Lung (tissue), 12 donors: ENCODE measurements around the gene MESP2. TPM values are rescaled to one million over a fixed set of nuclear protein-coding genes. Genes with fewer than 3 reads are reported as not detected.

ENCODE experiments used
- ATAC-seq: fragments of 200-7000 bp; cut with Tn5 transposase; one replicate; pipeline ENCODE4 v1.9.1; 2020; ENCODE audit warnings: moderate number of reproducible peaks; ENCODE audit not compliant: insufficient read depth, low FRiP score
- DNase-seq, 3 donors: peaks; one replicate each; pipeline ENCODE4 v3.0.0-alpha.2; 2013 to 2017
- H3K27ac ChIP-seq, 2 donors: one replicate each; pipeline ENCODE4 v1.5.1; 2013; ENCODE audit warnings: mild to moderate bottlenecking in 2 of 2, moderate library complexity in 2 of 2, control low read depth in 1 of 2, inconsistent platforms in 1 of 2, low read depth in 1 of 2, low read length in 1 of 2
- H3K27me3 ChIP-seq, 3 donors: one replicate each; pipeline ENCODE4 v1.5.1; 2013; ENCODE audit warnings: low read length in 2 of 3; ENCODE audit not compliant: control insufficient read depth in 3 of 3, insufficient read depth in 3 of 3
- H3K36me3 ChIP-seq, 4 donors: one replicate each; pipeline ENCODE4 v1.5.1; 2013; ENCODE audit warnings: low read length in 4 of 4, mild to moderate bottlenecking in 1 of 4, moderate library complexity in 1 of 4; ENCODE audit not compliant: control insufficient read depth in 4 of 4, insufficient read depth in 4 of 4
- H3K4me1 ChIP-seq, 5 donors: one replicate each; pipeline ENCODE4 v1.5.1; 2013; ENCODE audit warnings: low read length in 5 of 5, mild to moderate bottlenecking in 2 of 5, moderate library complexity in 1 of 5; ENCODE audit not compliant: control insufficient read depth in 5 of 5, insufficient read depth in 5 of 5
- H3K4me3 ChIP-seq: one replicate; pipeline ENCODE4 v1.5.1; 2013; ENCODE audit warnings: mild to moderate bottlenecking, control low read depth, moderate library complexity
- H3K9ac ChIP-seq, 2 donors: one replicate each; pipeline ENCODE4 v1.5.1; 2013; ENCODE audit warnings: low read length in 2 of 2, control low read depth in 1 of 2; ENCODE audit not compliant: insufficient read depth in 1 of 2
- H3K9me3 ChIP-seq, 4 donors: one replicate each; pipeline ENCODE4 v1.5.1; 2013; ENCODE audit warnings: low read length in 3 of 4, mild to moderate bottlenecking in 1 of 4, moderate library complexity in 1 of 4; ENCODE audit not compliant: control insufficient read depth in 4 of 4, insufficient read depth in 3 of 4
- CTCF ChIP-seq: IDR thresholded peaks from 2 replicates; pipeline ENCODE4 v1.5.1; 2012; ENCODE audit warnings: mild to moderate bottlenecking; ENCODE audit errors: control extremely low read depth, extremely low read depth
- WGBS, 2 donors: extraction: QIAGEN DNeasy Blood & Tissue Kit; methylation state at CpG; one replicate each; pipeline ENCODE4 v1.1.7; 2013; 5-methylcytosine and 5-hydroxymethylcytosine counted together
- polyA plus RNA-seq, 2 donors: library from polyadenylated mRNA; stranded (reverse); fragments of 200-250 nt; gene quantifications; one replicate each; pipeline ENCODE4 v1.2.1, GENCODE V29; 2013
- total RNA-seq, 2 donors: library from RNA; depleted of rRNA in 1 of 2; stranded (reverse); fragments of >200 nt in 1 of 2; gene quantifications; one replicate each; pipeline ENCODE4 v1.2.1, GENCODE V29; 2014 to 2021
- donor health status: control.
- donor health status: control.
- donor health status: Bipolar disorder and iron deficiency.
- donor health status: healthy.
- donor health status: DM: yes; HTN: yes; CAD: no.

The MESP2 gene
- total and polyA plus RNA-seq, 4 donors = 0.17 to 0.71 (median 0.55) TPM; not detected in 1

GRCh38 chr15:89799011-89799911 lies 23.1 kb downstream of the MESP2 start:
- no peak for TF ChIP-seq CTCF
- H3K27me3 ChIP-seq = no peaks in the 10 kb centered on the region
- 84 to 87% methylated on average over 20 of the region's 20 CpGs for WGBS, 2 donors
- no peak overlapping the region for H3K27ac ChIP-seq
- peaks cover 0 to 4% (median 0%) of the 10 kb centered on the region in 4 donors for H3K36me3 ChIP-seq
- no peak overlapping the region for H3K9ac ChIP-seq
- H3K9me3 ChIP-seq = no peaks in the 10 kb centered on the region
- no peak for DNase-seq
- ATAC-seq = no peak
- no peak overlapping the region for H3K4me3 ChIP-seq
- peaks cover 0 to 7% (median 0%) of the 10 kb centered on the region in 5 donors for H3K4me1 ChIP-seq

- no peak overlapping the region for H3K27ac ChIP-seq
- no peak overlapping the region for H3K9ac ChIP-seq
- peaks cover 0 to 3% (median 0%) of the 10 kb centered on the region in 5 donors for H3K4me1 ChIP-seq
- no peak overlapping the region for H3K4me3 ChIP-seq
- H3K36me3 ChIP-seq = peaks cover 0 to 5% (median 0%) of the 10 kb centered on the region in 4 donors
- no peak for DNase-seq
- TF ChIP-seq CTCF = no peak
- ATAC-seq = no peak
- no peaks in the 10 kb centered on the region for H3K9me3 ChIP-seq
- 93 to 94% methylated on average over 2 of the region's 2 CpGs for WGBS, 2 donors
- H3K27me3 ChIP-seq = no peaks in the 10 kb centered on the region
Observed at GRCh38 chr15:89799918-89800498, 23.9 kb downstream of the MESP2 start.

GRCh38 chr15:89801471-89802195 lies 25.5 kb downstream of the MESP2 start:
- H3K9ac ChIP-seq = no peak overlapping the region
- ATAC-seq (no peak), DNase-seq (no peak)
- peaks cover 0 to 5% (median 0%) of the 10 kb centered on the region in 4 donors for H3K36me3 ChIP-seq
- H3K4me3 ChIP-seq = no peak overlapping the region
- no peaks in the 10 kb centered on the region for H3K4me1 ChIP-seq
- TF ChIP-seq CTCF = no peak
- H3K27me3 ChIP-seq = no peaks in the 10 kb centered on the region
- no peak overlapping the region for H3K27ac ChIP-seq
- no peaks in the 10 kb centered on the region for H3K9me3 ChIP-seq
- WGBS, 2 donors = 90 to 91% methylated on average over 21 of the region's 21 CpGs
